Trophoblast cell (in vitro differentiated cells and primary cell): ENCODE data around the gene PIK3R3.

Experiments
- DNase-seq, 2 donors: peaks; one replicate each; pipeline ENCODE4 v3.0.0-alpha.2; 2016
- H2AFZ ChIP-seq: 2 replicates; pipeline ENCODE4 v1.6.1; 2013; ENCODE audit warnings: low read length, moderate library complexity, mild to moderate bottlenecking; ENCODE audit not compliant: insufficient read depth, poor library complexity
- H2AK5ac ChIP-seq: 2 replicates; pipeline ENCODE4 v1.6.1; 2013; ENCODE audit warnings: mild to moderate bottlenecking, low read length
- H2BK120ac ChIP-seq: 2 replicates; pipeline ENCODE4 v1.6.1; 2013; ENCODE audit warnings: low read length, mild to moderate bottlenecking, moderate library complexity; ENCODE audit not compliant: insufficient read depth, poor library complexity
- H2BK12ac ChIP-seq: 2 replicates; pipeline ENCODE4 v1.6.1; 2013; ENCODE audit warnings: mild to moderate bottlenecking, low read length, moderate library complexity
- H2BK5ac ChIP-seq: 2 replicates; pipeline ENCODE4 v1.6.1; 2013; ENCODE audit warnings: low read length, low read depth, moderate library complexity, mild to moderate bottlenecking; ENCODE audit not compliant: poor library complexity
- H3K14ac ChIP-seq: 2 replicates; pipeline ENCODE4 v1.6.1; 2013; ENCODE audit warnings: mild to moderate bottlenecking, low read length
- H3K18ac ChIP-seq: 2 replicates; pipeline ENCODE4 v1.6.1; 2013; ENCODE audit warnings: mild to moderate bottlenecking, low read length
- H3K23ac ChIP-seq: 2 replicates; pipeline ENCODE4 v1.6.1; 2013; ENCODE audit warnings: low read length
- H3K27ac ChIP-seq: 2 replicates; pipeline ENCODE4 v1.5.1; 2013; ENCODE audit warnings: low read depth, mild to moderate bottlenecking, inconsistent platforms, low read length, moderate library complexity
- H3K27me3 ChIP-seq: 2 replicates; pipeline ENCODE4 v1.6.1; 2013; ENCODE audit warnings: inconsistent platforms, mild to moderate bottlenecking, low read length, moderate library complexity; ENCODE audit not compliant: insufficient read depth
- H3K36me3 ChIP-seq, 2 experiments: 1 replicate in 1 of 2; 2 replicates in 1 of 2; pipeline ENCODE4 v1.6.1; 2013; ENCODE audit warnings: low read length in 2 of 2, mild to moderate bottlenecking in 2 of 2, moderate library complexity in 1 of 2; ENCODE audit not compliant: insufficient read depth in 2 of 2, control insufficient read depth in 1 of 2
- H3K4ac ChIP-seq: 2 replicates; pipeline ENCODE4 v1.6.1; 2013; ENCODE audit warnings: low read depth, mild to moderate bottlenecking, low read length, moderate library complexity
- H3K4me1 ChIP-seq, 2 experiments: 1 replicate in 1 of 2; 2 replicates in 1 of 2; pipeline ENCODE4 v1.6.1; 2013; ENCODE audit warnings: low read length in 2 of 2, mild to moderate bottlenecking in 2 of 2, moderate library complexity in 1 of 2; ENCODE audit not compliant: insufficient read depth in 2 of 2, control insufficient read depth in 1 of 2
- H3K4me2 ChIP-seq: 2 replicates; pipeline ENCODE4 v1.6.1; 2013; ENCODE audit warnings: inconsistent platforms, mild to moderate bottlenecking, low read length, moderate library complexity
- H3K4me3 ChIP-seq: 2 replicates; pipeline ENCODE4 v1.5.1; 2013; ENCODE audit warnings: mild to moderate bottlenecking, low read depth, low read length, inconsistent platforms
- H3K79me1 ChIP-seq: one replicate; pipeline ENCODE4 v1.6.1; 2013; ENCODE audit warnings: low read length
- H3K79me2 ChIP-seq: 2 replicates; pipeline ENCODE4 v1.6.1; 2013; ENCODE audit warnings: low read length, mild to moderate bottlenecking; ENCODE audit not compliant: control insufficient read depth, insufficient read depth, poor library complexity
- H3K9ac ChIP-seq: 2 replicates; pipeline ENCODE4 v1.6.1; 2013; ENCODE audit warnings: mild to moderate bottlenecking, low read length
- H3K9me3 ChIP-seq: 2 replicates; pipeline ENCODE4 v1.6.1; 2013; ENCODE audit warnings: low read depth, mild to moderate bottlenecking, control low read depth, inconsistent platforms, low read length; ENCODE audit not compliant: insufficient read depth
- H4K12ac ChIP-seq: 2 replicates; pipeline ENCODE4 v1.6.1; 2013; ENCODE audit warnings: low read depth, mild to moderate bottlenecking, low read length, moderate library complexity
- H4K8ac ChIP-seq: 2 replicates; pipeline ENCODE4 v1.6.1; 2013; ENCODE audit warnings: low read depth, mild to moderate bottlenecking, low read length, moderate library complexity
- H4K91ac ChIP-seq: one replicate; pipeline ENCODE4 v1.6.1; 2013; ENCODE audit warnings: low read depth, mild to moderate bottlenecking, low read length, moderate library complexity
- WGBS: extraction: QIAGEN DNeasy Blood & Tissue Kit; methylation state at CpG from one replicate; pipeline ENCODE4 v1.1.7; 2013; ENCODE audit warnings: missing lambda C conversion rate; ENCODE audit not compliant: insufficient read length, insufficient coverage; ENCODE audit errors: extremely low coverage; 5-methylcytosine and 5-hydroxymethylcytosine counted together

Gene PIK3R3

DNA sequence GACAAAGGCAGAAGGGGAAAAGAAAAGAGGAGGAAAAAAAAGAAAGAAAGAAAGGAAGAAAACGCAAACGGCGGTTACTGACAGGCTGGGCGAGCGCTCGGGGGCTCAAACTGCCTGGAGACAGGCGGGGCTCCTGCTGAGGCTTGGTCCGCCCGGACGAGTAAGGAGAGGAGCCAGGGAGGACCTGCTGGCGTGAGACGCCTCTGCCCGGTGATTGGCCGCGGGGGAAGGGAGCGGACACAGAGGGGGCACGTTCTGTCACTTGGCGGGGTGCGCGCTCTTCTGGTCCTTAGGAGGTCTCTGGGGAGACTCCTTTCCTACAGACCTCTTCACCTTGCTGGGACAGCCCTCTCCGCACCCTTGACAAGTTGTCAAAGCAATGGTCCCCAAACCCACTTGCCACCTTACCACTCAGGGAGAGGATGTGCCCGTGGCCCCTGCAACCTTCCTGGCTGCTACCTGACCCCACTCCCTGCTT is 791 bp upstream of the PIK3R3 start:
- Histone ChIP-seq H3K23ac (no peak overlapping the region), H3K9me3 (no peaks in the 10 kb centered on the region), H3K18ac (peak overlapping the region; percentile 58), H4K91ac (peak overlapping the region; percentile 69), H3K79me2 (peaks cover 3% of the 10 kb centered on the region), H2AK5ac (no peak overlapping the region), H3K4me1 (peaks cover 0 to 4% of the 10 kb centered on the region in 2 experiments), H3K79me1 (peaks cover 11% of the 10 kb centered on the region), H3K27ac (peak overlapping the region; percentile 83), H3K9ac (peak overlapping the region; percentile 20), H2BK12ac (peak overlapping the region; percentile 0), H3K4me2 (peak overlapping the region; percentile 77), H3K4me3 (peak overlapping the region; percentile 74), H3K4ac (peak overlapping the region; percentile 6), H2AFZ (peak overlapping the region; percentile 72), H3K14ac (peak overlapping the region; percentile 18), H2BK120ac (peak overlapping the region; percentile 49), H3K27me3 (no peaks in the 10 kb centered on the region), H4K12ac (peak overlapping the region; percentile 68), H2BK5ac (peak overlapping the region; percentile 70), H3K36me3 (no peaks in the 10 kb centered on the region), H4K8ac (peak overlapping the region; percentile 81)
- DNase-seq = no peak
- WGBS = no CpG with 5 or more reads among the region's 22 CpGs

DNA sequence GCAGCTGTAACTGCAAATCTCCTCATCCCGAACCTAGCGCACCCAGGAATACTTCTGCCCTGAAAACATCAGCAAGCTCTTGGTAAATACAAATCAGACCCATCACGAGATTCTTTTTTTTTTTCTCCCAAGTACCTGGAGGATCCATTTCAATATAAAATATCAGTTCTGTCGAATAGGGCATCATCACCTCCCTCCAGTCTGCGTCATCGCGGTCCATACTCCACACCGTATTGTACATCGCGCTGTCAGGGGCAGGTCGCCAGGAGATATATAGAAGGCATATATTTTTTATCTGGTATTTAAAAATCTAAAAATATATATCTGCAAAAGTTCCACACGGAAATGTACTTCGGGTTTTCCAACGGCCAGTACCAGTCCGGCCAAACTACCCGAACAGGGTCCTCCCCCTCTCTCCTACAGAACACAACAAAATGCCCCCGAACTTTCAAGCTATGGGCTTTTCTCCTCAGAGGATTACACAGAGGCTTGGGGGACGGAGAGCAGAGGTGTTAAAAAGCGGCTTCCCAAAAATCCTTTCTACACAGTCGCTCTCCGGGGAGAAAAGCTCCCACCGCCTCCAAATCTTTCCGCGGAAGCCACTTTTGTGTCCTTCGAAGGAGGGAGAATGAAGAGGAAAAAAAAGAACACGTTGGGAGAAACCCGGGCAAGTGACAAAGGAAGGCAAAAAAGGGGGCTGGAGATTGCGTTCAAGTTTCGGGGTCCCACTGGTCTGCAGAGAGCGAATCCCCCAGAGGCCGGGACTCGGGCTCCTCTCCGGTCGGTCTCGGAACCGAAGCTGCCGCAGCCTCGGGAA is 509 bp downstream of the PIK3R3 start:
- Histone ChIP-seq H3K14ac (peak overlapping the region; percentile 62), H3K27ac (peak overlapping the region; percentile 79), H3K4me3 (peak overlapping the region; percentile 71), H2BK12ac (peak overlapping the region; percentile 42), H3K9ac (peak overlapping the region; percentile 86), H3K9me3 (no peaks in the 10 kb centered on the region), H3K36me3 (no peaks in the 10 kb centered on the region), H3K79me2 (peaks cover 3% of the 10 kb centered on the region), H3K79me1 (peaks cover 11% of the 10 kb centered on the region), H4K91ac (peak overlapping the region; percentile 81), H2BK5ac (peak overlapping the region; percentile 88), H3K27me3 (no peaks in the 10 kb centered on the region), H2AFZ (peak overlapping the region; percentile 77), H3K4ac (no peak overlapping the region), H3K4me2 (peak overlapping the region; percentile 89), H3K18ac (peak overlapping the region; percentile 38), H4K12ac (peak overlapping the region; percentile 56), H2AK5ac (no peak overlapping the region), H4K8ac (peak overlapping the region; percentile 51), H3K23ac (no peak overlapping the region), H2BK120ac (peak overlapping the region; percentile 65), H3K4me1 (peaks cover 0 to 4% of the 10 kb centered on the region in 2 experiments)
- peak in 1 of 2 donors; percentile 34 for DNase-seq
- WGBS = no CpG with 5 or more reads among the region's 38 CpGs

DNA sequence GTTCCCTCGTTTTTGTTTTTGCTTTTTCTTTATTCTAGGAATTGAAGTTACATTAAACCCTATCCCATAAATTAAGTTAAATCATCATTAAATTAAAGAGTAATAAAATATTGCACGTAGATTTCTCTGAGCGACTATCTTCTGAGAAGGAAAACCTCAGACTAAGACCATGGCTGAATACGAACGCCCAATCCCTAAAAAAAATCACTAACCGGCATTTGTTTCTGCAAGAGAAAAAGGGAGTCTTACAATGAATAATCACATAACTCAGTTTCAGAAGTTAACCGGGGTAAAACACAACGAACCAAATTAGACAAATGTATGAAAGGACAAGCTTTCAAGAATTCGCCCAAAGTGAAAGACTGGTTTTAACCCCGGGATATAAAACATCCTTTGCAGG is 1.3 kb downstream of the PIK3R3 start:
- whole genome bisulfite sequencing = no CpG with 5 or more reads among the region's 10 CpGs
- H3K4me3 ChIP-seq = no peak overlapping the region
- peaks cover 0 to 4% of the 10 kb centered on the region in 2 experiments for H3K4me1 ChIP-seq
- no peak overlapping the region for H2AFZ ChIP-seq
- H4K12ac ChIP-seq = no peak overlapping the region
- no peak overlapping the region for H2AK5ac ChIP-seq
- H4K91ac ChIP-seq = no peak overlapping the region
- H3K4me2 ChIP-seq = peak overlapping the region; percentile 68
- no peak overlapping the region for H3K9ac ChIP-seq
- H3K23ac ChIP-seq = no peak overlapping the region
- H3K14ac ChIP-seq = no peak overlapping the region
- H2BK5ac ChIP-seq = no peak overlapping the region
- no peaks in the 10 kb centered on the region for H3K36me3 ChIP-seq
- no peak overlapping the region for H3K18ac ChIP-seq
- H3K9me3 ChIP-seq = no peaks in the 10 kb centered on the region
- no peak overlapping the region for H4K8ac ChIP-seq
- H3K79me2 ChIP-seq = peaks cover 3% of the 10 kb centered on the region
- H3K79me1 ChIP-seq = peaks cover 11% of the 10 kb centered on the region
- no peak overlapping the region for H2BK120ac ChIP-seq
- no peak overlapping the region for H3K27ac ChIP-seq
- H2BK12ac ChIP-seq = no peak overlapping the region
- DNase-seq = no peak
- no peak overlapping the region for H3K4ac ChIP-seq
- no peaks in the 10 kb centered on the region for H3K27me3 ChIP-seq

DNA sequence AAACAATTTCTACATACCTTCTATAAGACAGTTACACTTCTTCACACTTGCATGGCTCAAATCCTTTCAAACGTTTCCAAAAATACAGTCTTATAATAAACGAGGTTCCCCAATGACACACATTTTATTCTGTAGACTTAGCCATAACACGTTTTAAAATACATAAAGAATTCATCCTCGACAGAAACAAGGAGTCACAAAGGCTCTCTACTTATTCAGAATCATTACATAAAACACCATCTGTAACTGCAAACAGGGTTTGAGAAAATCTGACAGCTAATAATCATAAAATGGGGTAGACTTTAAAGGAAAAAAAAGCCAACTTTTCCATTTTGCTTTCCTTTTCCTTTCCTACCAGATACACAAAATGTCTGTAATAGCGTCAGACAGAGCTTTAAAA is 1.8 kb downstream of the PIK3R3 start:
- no CpG with 5 or more reads among the region's 5 CpGs for WGBS
- Histone ChIP-seq H2BK12ac (no peak overlapping the region), H2AK5ac (no peak overlapping the region), H3K23ac (no peak overlapping the region), H3K9ac (no peak overlapping the region), H2AFZ (no peak overlapping the region), H2BK120ac (no peak overlapping the region), H3K79me1 (peaks cover 11% of the 10 kb centered on the region), H3K4me2 (no peak overlapping the region), H3K4ac (no peak overlapping the region), H3K27me3 (no peaks in the 10 kb centered on the region), H3K4me3 (no peak overlapping the region), H2BK5ac (no peak overlapping the region), H4K91ac (no peak overlapping the region), H3K9me3 (no peaks in the 10 kb centered on the region), H3K79me2 (peaks cover 3% of the 10 kb centered on the region), H4K12ac (no peak overlapping the region), H4K8ac (no peak overlapping the region), H3K14ac (no peak overlapping the region), H3K36me3 (no peaks in the 10 kb centered on the region), H3K18ac (no peak overlapping the region), H3K27ac (no peak overlapping the region), H3K4me1 (peaks cover 0 to 4% of the 10 kb centered on the region in 2 experiments)
- DNase-seq = no peak
